ENCODE results near the gene FETUB. TPM values are rescaled to one million over a fixed set of nuclear protein-coding genes. Genes with fewer than 3 reads are reported as not detected.

FETUB gene
- total and polyA plus RNA-seq, 2 of the 8 experiments (the other 6 are each of a cell fraction or from before 2014, with no cell fraction given), result 0.15 TPM; not detected in 1

GRCh38 chr3:186697510-186697909, 57.3 kb downstream of the FETUB start (continued):
- TF ChIP-seq EP300 (IDR thresholded peaks at IDR 0.05; ENCODE audit: borderline replicate concordance in 1 of 2, low read depth in 2 of 2, low read length in 2 of 2) (no peak), MAX (IDR thresholded peaks at IDR 0.05) (no peak), RFX5 (IDR thresholded peaks at IDR 0.05; ENCODE audit: borderline replicate concordance, low read depth, low read length) (no peak)
